CD4-positive, alpha-beta T cell (primary cell): ENCODE measurements around the gene KIAA0586. TPM values are rescaled to one million over a fixed set of nuclear protein-coding genes. Genes with fewer than 3 reads are reported as not detected.

Experiments used
- ATAC-seq: fragments of 200-7000 bp; cut with Tn5 transposase; one replicate; pipeline ENCODE4 v1.10.0; 2022; ENCODE audit warnings: mild to moderate bottlenecking; ENCODE audit not compliant: poor library complexity
- CTCF ChIA-PET: fragments of 350-600 bp; sonication (Branson Sonifier 250); formaldehyde crosslinking; loops from one replicate; lab custom pipeline; 2021; ENCODE audit warnings: antibody characterized with exemption, inconsistent platforms; lab: Charles Lee
- POLR2A ChIA-PET: fragments of 350-600 bp; sonication (Branson Sonifier 250); formaldehyde crosslinking; loops from one replicate; lab custom pipeline; 2021; ENCODE audit warnings: antibody characterized with exemption, inconsistent platforms; lab: Charles Lee
- DNase-seq, 14 experiments: peaks; one replicate each; pipeline ENCODE4 v3.0.0-alpha.2; 2013 to 2020; ENCODE audit warnings: mixed read lengths in 2 of 14
- H3K27ac ChIP-seq, 2 donors: one replicate each; pipeline versions ENCODE4 v1.5.1 to v1.7.0; 2013; ENCODE audit warnings: low read length in 2 of 2, low read depth in 1 of 2, mild to moderate bottlenecking in 1 of 2
- H3K27me3 ChIP-seq, 2 experiments: 1 replicate in 1 of 2; 2 replicates in 1 of 2; pipeline versions ENCODE4 v1.6.1 to v1.7.0; 2013; ENCODE audit warnings: low read length in 2 of 2, control low read depth in 1 of 2, mild to moderate bottlenecking in 1 of 2, moderate library complexity in 1 of 2; ENCODE audit not compliant: insufficient read depth in 2 of 2, control insufficient read depth in 1 of 2
- H3K36me3 ChIP-seq: one replicate; pipeline ENCODE4 v1.6.1; 2013; ENCODE audit warnings: low read length, control low read depth; ENCODE audit not compliant: insufficient read depth
- H3K4me1 ChIP-seq: one replicate; pipeline ENCODE4 v1.6.1; 2013; ENCODE audit warnings: low read length, control low read depth; ENCODE audit not compliant: insufficient read depth
- H3K4me3 ChIP-seq: one replicate; pipeline ENCODE4 v1.5.1; 2013; ENCODE audit warnings: mild to moderate bottlenecking, low read length, moderate library complexity
- H3K9me3 ChIP-seq, 2 experiments: 1 replicate in 1 of 2; 2 replicates in 1 of 2; pipeline versions ENCODE4 v1.6.1 to v1.7.0; 2013; ENCODE audit warnings: low read length in 2 of 2, mild to moderate bottlenecking in 2 of 2, control low read depth in 1 of 2, moderate library complexity in 1 of 2; ENCODE audit not compliant: control insufficient read depth in 1 of 2, insufficient read depth in 1 of 2
- H3K27ac Mint-ChIP-seq: one replicate; pipeline ENCODE4 v1.8.0; 2020; ENCODE audit warnings: mixed read lengths
- H3K27me3 Mint-ChIP-seq: one replicate; pipeline ENCODE4 v1.8.0; 2021; ENCODE audit warnings: mixed read lengths
- H3K36me3 Mint-ChIP-seq: one replicate; pipeline ENCODE4 v1.8.0; 2021; ENCODE audit warnings: low read depth, mixed read lengths
- H3K4me1 Mint-ChIP-seq: one replicate; pipeline ENCODE4 v1.8.0; 2021; ENCODE audit warnings: low read depth, mixed read lengths
- H3K4me3 Mint-ChIP-seq: one replicate; pipeline ENCODE4 v1.8.0; 2020; ENCODE audit warnings: mild to moderate bottlenecking, mixed read lengths
- H3K9me3 Mint-ChIP-seq: one replicate; pipeline ENCODE4 v1.8.0; 2020; ENCODE audit warnings: mixed read lengths
- CTCF ChIP-seq: fragments of 200-600 bp; IDR thresholded peaks from one replicate; pipeline ENCODE4 v1.8.0; 2022; ENCODE audit warnings: antibody characterized with exemption, mild to moderate bottlenecking
- intact Hi-C, 2 experiments: fragments of 100-400 bp; cut with DNase I in 1 of 2; cut with micrococcal nuclease in 1 of 2; formaldehyde crosslinking; loops; one replicate each; pipeline versions ENCODE4 v1.15.1 to v1.9.0; 2023 to 2025; cut with DNase I, micrococcal nuclease
- total RNA-seq, 174 experiments: library from RNA in 2 of 174; stranded (reverse) in 2 of 174; gene quantifications; one replicate each; pipeline ENCODE4 v1.2.3 and lab custom pipeline; 2021 to 2026

Gene KIAA0586
- total RNA-seq, 2 experiments from 2014 or later: 16.5 to 18.2 TPM

GRCh38 chr14:58398895-58399294 is 28.6 kb upstream of the KIAA0586 start:
- H3K4me3 Mint-ChIP-seq: no peak overlapping the region
- CTCF ChIA-PET: interaction anchor here (0.6 kb wide), 1 partner anchor 13 kb away, joined by 3 read pairs; no protein-coding TSS in a partner anchor

GRCh38 chr14:58401587-58401986 is 25.9 kb upstream of the KIAA0586 start:
- Mint-ChIP-seq H3K27ac (no peak overlapping the region), H3K27me3 (no peaks in the 10 kb centered on the region), H3K4me3 (no peak overlapping the region), H3K9me3 (no peaks in the 10 kb centered on the region), H3K36me3 (peaks cover 5% of the 10 kb centered on the region), H3K4me1 (peaks cover 1% of the 10 kb centered on the region)
- Histone ChIP-seq H3K27me3 (no peaks in the 10 kb centered on the region), H3K9me3 (no peaks in the 10 kb centered on the region), H3K4me3 (no peak overlapping the region), H3K27ac (no peak overlapping the region), H3K36me3 (no peaks in the 10 kb centered on the region), H3K4me1 (peaks cover 1% of the 10 kb centered on the region)
- intact Hi-C loops: loop anchor here in 1 of 2 experiments (2.0 kb wide), 1 partner anchor 293 kb away; no protein-coding TSS in a partner anchor
- ChIA-PET POLR2A (interaction anchor here (0.6 kb wide), 1 partner anchor 120 kb away, joined by 5 read pairs; no protein-coding TSS in a partner anchor), CTCF (interaction anchor here (1.4 kb wide), 1 partner anchor 293 kb away, joined by 3 read pairs; no protein-coding TSS in a partner anchor)
- ATAC-seq: no peak
- DNase-seq: peak in 3 of 14 experiments; percentile 15 to 27 (median 22)
- no peak for TF ChIP-seq CTCF

More at GRCh38 chr14:58398895-58399294, 28.6 kb upstream of the KIAA0586 start:
- no peak for TF ChIP-seq CTCF
- Histone ChIP-seq H3K9me3 (no peaks in the 10 kb centered on the region), H3K36me3 (no peaks in the 10 kb centered on the region), H3K4me1 (peaks cover 13% of the 10 kb centered on the region), H3K27ac (no peak overlapping the region), H3K4me3 (no peak overlapping the region), H3K27me3 (no peaks in the 10 kb centered on the region)
- DNase-seq (no peak), ATAC-seq (no peak)
- Mint-ChIP-seq H3K36me3 (no peaks in the 10 kb centered on the region), H3K27me3 (no peaks in the 10 kb centered on the region), H3K4me1 (peaks cover 12% of the 10 kb centered on the region), H3K27ac (no peak overlapping the region), H3K9me3 (no peaks in the 10 kb centered on the region)
- POLR2A ChIA-PET: interaction anchor here (1.2 to 2.1 kb wide), 2 partner anchors 28 to 101 kb away, joined by 3 to 10 read pairs; partner anchors contain the start of genes ARID4A, KIAA0586 and TIMM9
- intact Hi-C loops: no loop called here

- intact Hi-C loops: no loop called here
These were observed 18.8 kb upstream of the KIAA0586 start for GRCh38 chr14:58408681-58409215.

More at GRCh38 chr14:58408681-58409215, 18.8 kb upstream of the KIAA0586 start:
- Histone ChIP-seq H3K9me3 (no peaks in the 10 kb centered on the region), H3K27ac (no peak overlapping the region), H3K4me3 (no peak overlapping the region), H3K36me3 (peaks cover 38% of the 10 kb centered on the region), H3K4me1 (no peaks in the 10 kb centered on the region), H3K27me3 (no peaks in the 10 kb centered on the region)
- Mint-ChIP-seq H3K9me3 (no peaks in the 10 kb centered on the region), H3K36me3 (peaks cover 45% of the 10 kb centered on the region), H3K4me1 (peaks cover 3% of the 10 kb centered on the region), H3K27ac (no peak overlapping the region), H3K4me3 (no peak overlapping the region), H3K27me3 (no peaks in the 10 kb centered on the region)
- DNase-seq (no peak), ATAC-seq (no peak)
- TF ChIP-seq CTCF: no peak
- ChIA-PET CTCF (no interaction called here), POLR2A (no interaction called here)
